D721Med (cell line): ENCODE data around the gene VEPH1.

ENCODE experiments used
- DNase-seq: peaks from one replicate; pipeline ENCODE4 v3.0.0; 2011; ENCODE audit warnings: low spot score; ENCODE audit not compliant: insufficient read length
- FAIRE-seq: peaks from 2 replicates; lab custom pipeline; 2011; peaks lifted over from hg19 to GRCh38; lab: Jason Lieb, UNC
- TF ChIP-seq, protein P1 (sequence below): IDR thresholded peaks from 2 replicates; pipeline ENCODE4 v1.5.1; 2012; ENCODE audit warnings: mild to moderate bottlenecking, control low read depth; ENCODE audit not compliant: insufficient read depth; ENCODE audit errors: missing control alignments

VEPH1 gene

DNA sequence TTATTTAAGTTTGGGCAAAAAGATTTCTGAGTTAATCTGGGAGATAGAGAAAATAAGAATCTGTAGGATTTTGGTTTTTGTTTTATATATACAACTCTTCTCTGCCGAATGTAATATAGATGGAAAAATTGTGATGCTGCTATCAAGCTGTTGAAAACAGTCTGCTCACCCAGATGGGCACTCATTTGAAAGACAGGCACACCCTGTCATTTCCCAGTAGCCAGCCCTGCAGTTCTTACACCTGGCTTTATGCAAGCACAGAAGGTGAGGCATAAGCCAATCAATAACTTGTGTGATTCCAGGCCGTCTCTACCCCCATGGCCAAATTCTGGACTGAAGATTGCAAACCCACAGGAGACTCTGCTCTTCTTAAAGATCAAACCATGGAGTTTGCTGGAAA lies 93.7 kb downstream of the VEPH1 start:
- no peak for FAIRE-seq

DNA sequence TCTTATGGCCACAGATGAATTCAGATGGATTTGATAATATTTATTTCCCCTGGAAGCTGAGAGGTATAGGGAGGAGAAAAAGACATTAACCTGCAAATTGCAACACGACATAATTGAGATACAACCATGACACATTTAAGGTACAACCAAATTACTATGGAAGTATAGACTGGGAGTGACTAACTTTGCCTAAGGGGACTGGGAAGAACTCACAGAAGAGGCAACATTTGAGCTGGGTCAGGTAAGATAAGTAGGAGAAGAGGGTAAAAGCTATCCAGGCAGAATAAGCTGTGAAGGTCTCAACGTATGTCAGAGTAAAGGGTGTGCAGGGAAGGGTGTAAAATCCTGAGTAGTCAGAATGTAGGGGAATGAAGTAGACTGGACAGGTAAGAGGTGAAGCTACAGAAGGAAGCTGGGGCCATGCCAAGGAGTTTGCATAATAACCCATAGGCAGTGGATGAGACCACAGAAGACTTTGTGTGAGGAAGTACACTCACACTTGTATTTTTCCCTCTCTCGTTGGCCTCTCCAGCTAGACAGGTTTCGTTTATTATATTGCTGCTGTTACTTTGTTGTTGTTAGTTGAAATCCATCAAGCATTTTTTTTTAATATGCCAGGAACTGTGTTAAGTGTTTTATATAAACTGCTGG lies 94.6 kb downstream of the VEPH1 start:
- DNase-seq (no peak), FAIRE-seq (no peak)
- TF ChIP-seq, protein P1, sequence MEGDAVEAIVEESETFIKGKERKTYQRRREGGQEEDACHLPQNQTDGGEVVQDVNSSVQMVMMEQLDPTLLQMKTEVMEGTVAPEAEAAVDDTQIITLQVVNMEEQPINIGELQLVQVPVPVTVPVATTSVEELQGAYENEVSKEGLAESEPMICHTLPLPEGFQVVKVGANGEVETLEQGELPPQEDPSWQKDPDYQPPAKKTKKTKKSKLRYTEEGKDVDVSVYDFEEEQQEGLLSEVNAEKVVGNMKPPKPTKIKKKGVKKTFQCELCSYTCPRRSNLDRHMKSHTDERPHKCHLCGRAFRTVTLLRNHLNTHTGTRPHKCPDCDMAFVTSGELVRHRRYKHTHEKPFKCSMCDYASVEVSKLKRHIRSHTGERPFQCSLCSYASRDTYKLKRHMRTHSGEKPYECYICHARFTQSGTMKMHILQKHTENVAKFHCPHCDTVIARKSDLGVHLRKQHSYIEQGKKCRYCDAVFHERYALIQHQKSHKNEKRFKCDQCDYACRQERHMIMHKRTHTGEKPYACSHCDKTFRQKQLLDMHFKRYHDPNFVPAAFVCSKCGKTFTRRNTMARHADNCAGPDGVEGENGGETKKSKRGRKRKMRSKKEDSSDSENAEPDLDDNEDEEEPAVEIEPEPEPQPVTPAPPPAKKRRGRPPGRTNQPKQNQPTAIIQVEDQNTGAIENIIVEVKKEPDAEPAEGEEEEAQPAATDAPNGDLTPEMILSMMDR, result no peak

More for the DNA sequence above, 93.7 kb downstream of the VEPH1 start:
- DNase-seq, result no peak
- TF ChIP-seq, protein P1, result no peak

DNA sequence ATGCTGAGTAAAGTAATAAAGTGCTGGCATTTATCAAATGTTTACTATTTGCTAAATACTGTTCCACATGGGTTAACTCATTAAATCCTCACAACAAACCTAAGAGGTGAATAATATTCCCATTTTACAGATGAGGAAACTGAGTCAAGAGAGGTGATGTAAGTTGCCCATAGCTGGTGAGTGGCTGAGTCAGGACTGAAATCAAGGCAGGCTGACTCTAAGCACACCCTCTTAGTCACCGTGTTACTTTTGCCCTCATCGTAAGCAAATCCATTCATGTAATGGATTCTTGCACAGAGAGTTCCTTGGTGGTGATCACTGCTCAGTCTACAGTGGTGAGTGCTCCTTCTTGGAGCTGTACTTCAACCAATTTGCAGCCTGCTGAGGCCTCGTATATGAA lies 95.4 kb downstream of the VEPH1 start:
- DNase-seq (no peak), FAIRE-seq (no peak)
- TF ChIP-seq, protein P1, result no peak

DNA sequence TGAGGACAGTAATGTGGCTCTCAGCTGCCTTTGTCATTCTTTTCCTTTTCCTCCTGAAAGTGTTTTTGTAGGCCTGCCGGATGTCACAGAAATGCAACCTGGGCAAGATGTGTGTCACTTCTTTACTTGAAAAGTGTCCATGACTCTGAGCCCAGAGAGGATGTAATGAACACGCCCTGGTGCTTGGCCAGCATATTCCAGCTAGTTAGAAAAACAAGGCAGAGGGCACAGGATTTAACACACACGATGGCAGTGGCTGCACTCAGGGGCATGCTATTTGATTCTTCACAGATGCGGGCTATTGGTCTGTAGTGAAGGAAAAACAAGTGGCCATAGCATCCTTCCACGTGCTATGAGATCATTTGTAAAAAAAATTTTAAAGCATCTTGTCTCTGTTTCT lies 96.8 kb downstream of the VEPH1 start:
- FAIRE-seq (no peak), DNase-seq (no peak)
- TF ChIP-seq, protein P1, result no peak

DNA sequence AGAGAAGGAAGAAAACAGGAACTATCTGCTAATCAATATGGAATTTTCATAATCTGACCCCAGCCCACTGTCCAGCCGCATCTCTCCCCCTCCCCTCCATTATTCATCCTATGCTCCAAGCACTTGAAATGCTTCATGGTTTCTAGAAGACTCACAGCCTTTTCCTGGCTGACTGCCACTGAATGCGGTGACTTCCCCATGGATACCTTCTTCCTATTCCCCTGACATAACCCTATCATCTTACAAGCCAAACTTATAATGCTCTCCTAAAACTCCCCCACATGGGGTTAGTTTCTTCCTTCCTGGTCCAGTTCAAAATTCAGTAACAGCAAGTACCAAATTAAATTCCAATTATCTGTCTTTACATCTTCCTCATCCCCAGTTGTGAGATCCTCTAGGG lies 97.8 kb downstream of the VEPH1 start:
- TF ChIP-seq, protein P1, result no peak
- DNase-seq (no peak), FAIRE-seq (no peak)

DNA sequence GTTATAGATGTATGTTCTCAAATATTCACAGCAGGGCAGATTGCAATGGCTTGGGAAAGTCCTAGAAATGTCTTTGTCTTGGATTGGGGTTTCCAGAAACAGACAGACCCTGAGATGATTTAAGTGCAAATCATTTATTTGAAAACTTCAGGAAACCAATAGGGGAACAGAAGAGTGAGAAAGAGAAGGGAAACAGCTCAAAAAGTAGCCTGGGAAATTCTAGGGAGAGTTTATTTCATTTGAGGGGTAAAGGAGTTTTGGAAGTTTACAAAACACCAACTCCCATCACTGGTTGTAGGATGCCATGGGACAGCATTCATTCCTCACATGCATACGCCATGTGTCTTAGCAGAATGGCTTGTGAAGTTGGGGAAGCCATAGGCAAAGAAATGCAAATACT lies 98.8 kb downstream of the VEPH1 start:
- DNase-seq, result no peak
- FAIRE-seq, result no peak
- TF ChIP-seq, protein P1, result no peak

DNA sequence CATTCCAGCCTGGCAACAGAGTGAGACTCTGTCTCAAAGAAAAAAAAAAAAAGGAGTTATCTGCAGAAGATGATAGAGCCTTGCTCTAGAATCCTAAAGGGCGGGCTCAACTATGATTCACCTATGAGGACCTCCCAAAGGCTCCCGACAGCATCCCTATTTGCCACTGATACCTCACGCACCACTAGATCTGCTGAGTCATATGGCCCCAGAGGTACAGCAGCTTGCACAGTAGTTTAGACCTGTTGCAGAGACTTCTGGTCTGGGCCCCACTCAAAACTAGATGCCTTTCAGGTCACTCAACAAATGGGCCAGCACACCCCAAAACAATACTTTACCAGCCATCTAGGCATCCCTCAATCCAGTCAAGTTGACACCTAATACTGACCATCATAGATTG lies 104.6 kb downstream of the VEPH1 start:
- DNase-seq (no peak), FAIRE-seq (no peak)
- TF ChIP-seq, protein P1, result no peak
